Measurements from ENCODE around the gene ATP13A1. TPM values are rescaled to one million over a fixed set of nuclear protein-coding genes. Genes with fewer than 3 reads are reported as not detected.
"Not testable (repeated sequence)": the region's sequence is repeated elsewhere in the genome, so short reads cannot be mapped to it uniquely, and the experiment has no call there.

Gene ATP13A1
- total RNA-seq, 1 experiment from 2014 or later, result 41.1 TPM

- intact Hi-C loops (cut with micrococcal nuclease; ENCODE audit: unreplicated experiment), result no loop called here
- peaks cover 20% of the 10 kb centered on the region for H3K79me2 ChIP-seq (ENCODE audit: low read depth)
- H3F3A ChIP-seq (ENCODE audit: insufficient read depth, low read depth), result peaks cover 5% of the 10 kb centered on the region; the same call in 1 of the 2 replicates
- TF ChIP-seq EZH2 (IDR thresholded peaks at IDR 0.05; ENCODE audit: low read depth) (no peak), CTCF (conservative IDR thresholded peaks at IDR 0.05) (no peak)
- no peak overlapping the region for H2AFZ ChIP-seq
- H3K9me3 ChIP-seq (ENCODE audit: insufficient read depth, low read depth), result peaks cover 26% of the 10 kb centered on the region
- H3K9me2 ChIP-seq (ENCODE audit: insufficient read depth), result no peaks in the 10 kb centered on the region
- H3K27me3 ChIP-seq (ENCODE audit: insufficient read depth, low read depth), result no peaks in the 10 kb centered on the region
- H3K4me2 ChIP-seq, result no peak overlapping the region
- peaks cover 12% of the 10 kb centered on the region; the same call in 1 of the 2 replicates for H3K4me1 ChIP-seq (replicated peaks; ENCODE audit: insufficient read depth)
- DNase-seq, result no peak
- peaks cover 26% of the 10 kb centered on the region for H3K36me3 ChIP-seq (ENCODE audit: low read depth)
- ChIA-PET POLR2A (ENCODE audit: unreplicated experiment) (interaction anchor here (0.9 kb wide), 1 partner anchor 379 kb away, joined by 7 read pairs; no protein-coding TSS in a partner anchor), CTCF (no interaction called here)
- no peaks in the 10 kb centered on the region for H4K20me1 ChIP-seq (ENCODE audit: insufficient read depth)
- H3K4me3 ChIP-seq, result no peak overlapping the region
- H3K27ac ChIP-seq, result no peak overlapping the region
- BruUV-seq (replicated peaks), result no TSS peak
Observed at GRCh38 chr19:19672816-19673215, 9.3 kb upstream of the ATP13A1 start.

- intact Hi-C loops (cut with micrococcal nuclease; ENCODE audit: unreplicated experiment), result no loop called here
- ChIA-PET CTCF (no interaction called here), POLR2A (ENCODE audit: unreplicated experiment) (no interaction called here)
- H3K4me2 ChIP-seq, result peak overlapping the region; percentile 76
- no peak overlapping the region for H2AFZ ChIP-seq
- H3K4me1 ChIP-seq (replicated peaks; ENCODE audit: insufficient read depth), result peaks cover 12% of the 10 kb centered on the region; the same call in 1 of the 2 replicates
- H4K20me1 ChIP-seq (ENCODE audit: insufficient read depth), result no peaks in the 10 kb centered on the region
- H3K27me3 ChIP-seq (ENCODE audit: insufficient read depth, low read depth), result no peaks in the 10 kb centered on the region
- no peaks in the 10 kb centered on the region for H3K9me2 ChIP-seq (ENCODE audit: insufficient read depth)
- H3K4me3 ChIP-seq, result peak overlapping the region; percentile 78; the same call in 1 of the 2 replicates
- TSS peak; percentile 39 for BruUV-seq (replicated peaks)
- H3K36me3 ChIP-seq (ENCODE audit: low read depth), result peaks cover 5% of the 10 kb centered on the region
- peaks cover 14% of the 10 kb centered on the region for H3K9me3 ChIP-seq (ENCODE audit: insufficient read depth, low read depth)
- H3K79me2 ChIP-seq (ENCODE audit: low read depth), result peaks cover 20% of the 10 kb centered on the region
- no peak for DNase-seq
- TF ChIP-seq CTCF (conservative IDR thresholded peaks at IDR 0.05), result no peak
- peaks cover 5% of the 10 kb centered on the region; the same call in 1 of the 2 replicates for H3F3A ChIP-seq (ENCODE audit: insufficient read depth, low read depth)
- no peak overlapping the region for H3K27ac ChIP-seq
Observed at GRCh38 chr19:19670070-19670551, 6.6 kb upstream of the ATP13A1 start.

- Histone ChIP-seq H3K4me1 (replicated peaks; ENCODE audit: insufficient read depth) (peaks cover 12% of the 10 kb centered on the region; the same call in 1 of the 2 replicates), H3K9me2 (ENCODE audit: insufficient read depth) (no peaks in the 10 kb centered on the region), H3K27me3 (ENCODE audit: insufficient read depth, low read depth) (no peaks in the 10 kb centered on the region), H3K9me3 (ENCODE audit: insufficient read depth, low read depth) (peaks cover 6% of the 10 kb centered on the region; the same call in 1 of the 2 replicates), H3K4me2 (peak within 1 kb of the TSS; percentile 76), H2AFZ (peak within 1 kb of the TSS; percentile 97), H4K20me1 (ENCODE audit: insufficient read depth) (no peaks in the 10 kb centered on the region), H3K79me2 (ENCODE audit: low read depth) (peaks cover 20% of the 10 kb centered on the region), H3K36me3 (ENCODE audit: low read depth) (no peaks in the 10 kb centered on the region), H3F3A (ENCODE audit: insufficient read depth, low read depth) (peaks cover 5% of the 10 kb centered on the region; the same call in 1 of the 2 replicates), H3K27ac (peak within 1 kb of the TSS; percentile 29; the same call in 1 of the 2 replicates), H3K4me3 (peak within 1 kb of the TSS; percentile 78)
- peak; percentile 86 to 88 for DNase-seq
- ChIA-PET POLR2A (ENCODE audit: unreplicated experiment) (interaction anchor here (0.6 to 0.7 kb wide), 5 partner anchors 95 to 1138 kb away, joined by 3 to 7 read pairs (median 7); no protein-coding TSS in a partner anchor), CTCF (no interaction called here)
- intact Hi-C loops (cut with micrococcal nuclease; ENCODE audit: unreplicated experiment), result loop anchor here (1.0 to 5.0 kb wide), 2 partner anchors 108 to 154 kb away; partner anchors contain the start of gene ZNF506
- no TSS peak for BruUV-seq (replicated peaks)
- TF ChIP-seq EZH2 (IDR thresholded peaks at IDR 0.05; ENCODE audit: low read depth), result no peak
- TF ChIP-seq CTCF (conservative IDR thresholded peaks at IDR 0.05), result no peak
Observed at GRCh38 chr19:19668230-19669012, 4.9 kb upstream of the ATP13A1 start, which contains the start of gene ZNF101. Gene ZNF101 (plus strand): TSS chr19:19668839. CDS start chr19:19668964, 125 bp downstream.

- Histone ChIP-seq H4K20me1 (ENCODE audit: insufficient read depth) (peaks cover 20% of the 10 kb centered on the region), H3F3A (ENCODE audit: insufficient read depth, low read depth) (peaks cover 21% of the 10 kb centered on the region; the same call in 1 of the 2 replicates), H3K79me2 (ENCODE audit: low read depth) (peaks cover 40% of the 10 kb centered on the region), H3K4me1 (replicated peaks; ENCODE audit: insufficient read depth) (peaks cover 28% of the 10 kb centered on the region)
- intact Hi-C loops (cut with micrococcal nuclease; ENCODE audit: unreplicated experiment), result loop anchor here (5.0 kb wide), 1 partner anchor 157 kb away; the partner anchor contains the start of gene ZNF506
- DNase-seq; H3K27ac ChIP-seq; H3K4me2 ChIP-seq; H3K4me3 ChIP-seq; H3K36me3 ChIP-seq (ENCODE audit: low read depth); H2AFZ ChIP-seq; H3K9me3 ChIP-seq (ENCODE audit: insufficient read depth, low read depth); H3K9me2 ChIP-seq (ENCODE audit: insufficient read depth); BruUV-seq (replicated peaks); POLR2A ChIA-PET (ENCODE audit: unreplicated experiment); CTCF ChIA-PET; H3K27me3 ChIP-seq (ENCODE audit: insufficient read depth, low read depth): not testable (repeated sequence)
Observed at GRCh38 chr19:19665420-19665948, 2.0 kb upstream of the ATP13A1 start.
